ENCODE results near the gene BRD9.
"Not testable (repeated sequence)": the region's sequence is repeated elsewhere in the genome, so short reads cannot be mapped to it uniquely, and the experiment has no call there.

The BRD9 gene

GRCh38 chr5:835933-836612 is 56.5 kb downstream of the BRD9 start:
- not testable (repeated sequence) for H3K79me2 ChIP-seq (ENCODE audit: low read length); H3K4me1 ChIP-seq (ENCODE audit: low read length); H4K20me1 ChIP-seq (ENCODE audit: insufficient read depth, low read length); H3K27ac ChIP-seq (ENCODE audit: low read length); H3K9me3 ChIP-seq (ENCODE audit: insufficient read depth, low read length); H3K9ac ChIP-seq (ENCODE audit: low read length); H2AFZ ChIP-seq (ENCODE audit: low read depth, low read length); H3K36me3 ChIP-seq (replicated peaks; ENCODE audit: low read depth, low read length); H3K4me2 ChIP-seq (ENCODE audit: low read length); H3K27me3 ChIP-seq (ENCODE audit: low read depth, low read length); H3K4me3 ChIP-seq (ENCODE audit: low read length)

- not testable (repeated sequence) for H2AFZ ChIP-seq (ENCODE audit: low read depth, low read length); H3K36me3 ChIP-seq (replicated peaks; ENCODE audit: low read depth, low read length); H3K9me3 ChIP-seq (ENCODE audit: insufficient read depth, low read length); H3K27ac ChIP-seq (ENCODE audit: low read length); H3K4me1 ChIP-seq (ENCODE audit: low read length); H3K27me3 ChIP-seq (ENCODE audit: low read depth, low read length); H4K20me1 ChIP-seq (ENCODE audit: insufficient read depth, low read length); H3K79me2 ChIP-seq (ENCODE audit: low read length); H3K4me2 ChIP-seq (ENCODE audit: low read length); H3K4me3 ChIP-seq (ENCODE audit: low read length); H3K9ac ChIP-seq (ENCODE audit: low read length)
Observed at GRCh38 chr5:834013-834412, 58.6 kb downstream of the BRD9 start.

GRCh38 chr5:828194-828593 is 64.4 kb downstream of the BRD9 start:
- H3K4me1 ChIP-seq (ENCODE audit: low read length); H4K20me1 ChIP-seq (ENCODE audit: insufficient read depth, low read length); H3K79me2 ChIP-seq (ENCODE audit: low read length); H3K36me3 ChIP-seq (replicated peaks; ENCODE audit: low read depth, low read length); H3K4me3 ChIP-seq (ENCODE audit: low read length); H3K9ac ChIP-seq (ENCODE audit: low read length); H3K4me2 ChIP-seq (ENCODE audit: low read length); H3K27ac ChIP-seq (ENCODE audit: low read length); H2AFZ ChIP-seq (ENCODE audit: low read depth, low read length); H3K9me3 ChIP-seq (ENCODE audit: insufficient read depth, low read length); H3K27me3 ChIP-seq (ENCODE audit: low read depth, low read length): not testable (repeated sequence)

- not testable (repeated sequence) for H3K36me3 ChIP-seq (replicated peaks; ENCODE audit: low read depth, low read length); H3K4me3 ChIP-seq (ENCODE audit: low read length); H3K4me1 ChIP-seq (ENCODE audit: low read length); H4K20me1 ChIP-seq (ENCODE audit: insufficient read depth, low read length); H3K9me3 ChIP-seq (ENCODE audit: insufficient read depth, low read length); H2AFZ ChIP-seq (ENCODE audit: low read depth, low read length); H3K9ac ChIP-seq (ENCODE audit: low read length); H3K27ac ChIP-seq (ENCODE audit: low read length); H3K4me2 ChIP-seq (ENCODE audit: low read length); H3K27me3 ChIP-seq (ENCODE audit: low read depth, low read length); H3K79me2 ChIP-seq (ENCODE audit: low read length)
Observed at GRCh38 chr5:825544-825943, 67.1 kb downstream of the BRD9 start.

GRCh38 chr5:821504-821903 is 71.1 kb downstream of the BRD9 start:
- H3K9me3 ChIP-seq (ENCODE audit: insufficient read depth, low read length) = no peaks in the 10 kb centered on the region
- no peak overlapping the region for H3K27ac ChIP-seq (ENCODE audit: low read length)
- H4K20me1 ChIP-seq (ENCODE audit: insufficient read depth, low read length) = no peaks in the 10 kb centered on the region
- no peak overlapping the region for H3K9ac ChIP-seq (ENCODE audit: low read length)
- H3K4me2 ChIP-seq (ENCODE audit: low read length) = no peak overlapping the region
- H3K36me3 ChIP-seq (replicated peaks; ENCODE audit: low read depth, low read length) = no peaks in the 10 kb centered on the region
- TF ChIP-seq CTCF (IDR thresholded peaks at IDR 0.05; ENCODE audit: low read depth, low read length) (no peak), EZH2phosphoT487 (IDR thresholded peaks at IDR 0.05; ENCODE audit: low read depth) (no peak)
- no peaks in the 10 kb centered on the region for H3K4me1 ChIP-seq (ENCODE audit: low read length)
- H2AFZ ChIP-seq (ENCODE audit: low read depth, low read length) = no peak overlapping the region
- H3K79me2 ChIP-seq (ENCODE audit: low read length) = no peaks in the 10 kb centered on the region
- no peak overlapping the region for H3K4me3 ChIP-seq (ENCODE audit: low read length)
- H3K27me3 ChIP-seq (ENCODE audit: low read depth, low read length) = no peaks in the 10 kb centered on the region

GRCh38 chr5:820245-820644 is 72.4 kb downstream of the BRD9 start:
- Histone ChIP-seq H3K4me2 (ENCODE audit: low read length) (no peak overlapping the region), H3K4me3 (ENCODE audit: low read length) (no peak overlapping the region), H3K79me2 (ENCODE audit: low read length) (no peaks in the 10 kb centered on the region), H3K4me1 (ENCODE audit: low read length) (no peaks in the 10 kb centered on the region), H3K9ac (ENCODE audit: low read length) (no peak overlapping the region), H4K20me1 (ENCODE audit: insufficient read depth, low read length) (no peaks in the 10 kb centered on the region), H3K27me3 (ENCODE audit: low read depth, low read length) (no peaks in the 10 kb centered on the region), H3K36me3 (replicated peaks; ENCODE audit: low read depth, low read length) (no peaks in the 10 kb centered on the region), H3K9me3 (ENCODE audit: insufficient read depth, low read length) (no peaks in the 10 kb centered on the region), H3K27ac (ENCODE audit: low read length) (no peak overlapping the region), H2AFZ (ENCODE audit: low read depth, low read length) (no peak overlapping the region)
- no peak for TF ChIP-seq CTCF (IDR thresholded peaks at IDR 0.05; ENCODE audit: low read depth, low read length)
